Measurements from ENCODE around the gene CIAO2B.

- TF ChIP-seq CTCF (conservative IDR thresholded peaks at IDR 0.05 in 1 of 2, IDR thresholded peaks at IDR 0.05 in 1 of 2; ENCODE audit: extremely low read depth in 1 of 2, insufficient read depth in 1 of 2, low read depth in 1 of 2, low read length in 2 of 2) (no peak), EZH2 (IDR thresholded peaks at IDR 0.05; ENCODE audit: borderline replicate concordance, low read length) (no peak)
These were observed 1.3 kb upstream of the CIAO2B start, which contains the start of gene CES2 for GRCh38 chr16:66935314-66936011.
